Stimulated activated CD8-positive, alpha-beta memory T cell treated with anti-CD3 and anti-CD28 coated beads, Interleukin-15, amount 100 ng/mL, for 48 hours (primary cell): ENCODE measurements around the gene SEC63.
"Not testable (repeated sequence)": the region's sequence is repeated elsewhere in the genome, so short reads cannot be mapped to it uniquely, and the experiment has no call there.

Source experiments
- DNase-seq, 2 donors: peaks; one replicate each; pipeline ENCODE4 v3.0.0-alpha.2; 2020; ENCODE audit warnings: low read depth in 2 of 2

The SEC63 gene

DNA sequence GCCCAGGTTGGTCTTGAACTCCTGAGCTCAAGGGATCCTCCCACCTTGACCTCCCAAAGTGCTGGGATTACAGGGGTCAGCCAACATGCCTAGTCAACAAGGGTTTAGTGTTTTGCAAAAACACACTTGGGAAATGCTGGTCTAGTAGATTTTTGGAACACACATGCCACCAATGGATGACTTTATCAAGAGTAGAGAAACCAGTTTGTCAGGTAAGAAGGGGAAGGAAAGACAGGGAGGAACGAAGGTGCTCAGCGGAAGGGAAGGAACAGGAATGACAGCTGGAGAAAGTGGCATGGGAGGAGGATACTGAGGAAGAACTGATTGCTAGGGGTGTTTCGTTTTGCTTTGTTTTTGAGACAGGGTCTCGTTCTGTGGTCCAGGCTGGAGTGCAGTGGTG, 15.6 kb upstream of the SEC63 start:
- no peak for DNase-seq

DNA sequence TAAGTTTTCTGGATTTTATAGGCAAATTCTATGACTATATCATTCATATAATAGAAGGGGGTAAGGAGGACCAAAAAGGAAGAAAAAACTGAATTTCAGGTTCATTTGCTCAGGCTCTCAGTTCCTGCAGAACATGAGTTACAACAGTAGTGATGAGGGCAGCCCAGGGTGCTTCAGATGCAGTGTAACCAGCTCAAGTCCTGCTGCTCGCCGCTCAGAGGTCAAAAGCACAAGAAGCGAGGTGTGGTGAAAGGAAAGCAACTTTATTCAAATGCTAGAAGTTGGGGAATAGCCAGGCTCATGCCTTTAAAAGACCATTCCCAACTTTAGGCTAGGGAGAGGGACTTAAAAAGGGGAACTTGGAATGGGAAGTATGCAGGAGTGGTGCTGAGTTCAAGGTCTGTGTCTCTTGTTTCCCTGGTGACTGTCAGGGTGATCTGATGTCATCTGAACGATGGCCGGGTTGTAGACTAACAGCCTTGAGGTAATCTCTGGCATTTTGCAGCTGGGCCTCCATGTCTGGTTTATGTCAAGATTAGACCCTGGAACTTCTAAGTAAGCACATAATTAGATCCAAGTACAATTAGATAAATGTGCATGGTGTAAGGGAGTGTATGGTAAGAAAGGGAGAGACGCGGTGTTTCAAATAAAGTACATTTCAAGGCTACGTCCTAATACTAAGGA, 14.5 kb upstream of the SEC63 start:
- DNase-seq: no peak

- no peak for DNase-seq
Observed at GRCh38 chr6:107971181-107971580, 13.2 kb upstream of the SEC63 start.

DNA sequence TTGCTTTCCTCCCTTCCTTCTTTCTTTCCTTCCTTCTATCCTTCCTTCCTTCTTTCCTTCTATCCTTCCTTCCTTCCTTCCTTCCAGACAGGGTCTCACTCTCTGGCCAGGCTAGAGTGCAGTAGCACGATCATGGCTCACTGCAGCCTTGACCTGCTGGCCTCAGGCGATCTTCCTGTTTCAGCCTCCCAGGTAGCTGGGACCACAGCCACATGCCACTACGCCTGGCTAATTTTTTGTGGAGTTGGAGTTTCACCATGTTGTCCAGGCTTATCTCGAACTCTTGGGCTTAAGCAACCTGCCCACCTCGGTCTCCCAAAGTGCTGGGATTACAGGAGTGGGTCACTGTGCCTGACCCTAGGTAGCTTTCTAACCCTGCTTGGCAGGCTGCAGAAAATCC, 12.2 kb upstream of the SEC63 start:
- DNase-seq: no peak

GRCh38 chr6:107968081-107968480, 10.1 kb upstream of the SEC63 start:
- DNase-seq: no peak

DNA sequence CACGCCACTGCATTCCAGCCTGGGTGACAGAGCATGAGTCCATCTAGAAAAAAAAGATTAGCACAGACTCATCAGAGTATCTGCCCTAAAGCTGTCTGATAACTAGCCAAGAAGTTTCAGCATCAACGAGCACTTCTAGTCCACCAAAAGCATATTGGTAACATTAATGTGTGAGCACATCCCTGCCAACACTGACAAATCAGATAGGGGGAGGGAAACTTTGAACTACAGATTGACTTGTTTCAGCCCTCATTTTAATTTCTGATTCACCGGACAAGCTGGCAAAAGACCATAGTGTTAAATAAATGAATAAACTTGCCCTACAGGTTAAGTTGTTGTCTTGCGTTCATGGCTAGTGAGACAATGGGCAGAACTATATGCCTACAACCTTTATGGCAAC, 7.7 kb upstream of the SEC63 start:
- DNase-seq: no peak

- DNase-seq: no peak
Observed at GRCh38 chr6:107962723-107963122, 4.7 kb upstream of the SEC63 start.

GRCh38 chr6:107959392-107959791, 1.4 kb upstream of the SEC63 start:
- DNase-seq: no peak

GRCh38 chr6:107958689-107959362, 818 bp upstream of the SEC63 start:
- DNase-seq: not testable (repeated sequence)

DNA sequence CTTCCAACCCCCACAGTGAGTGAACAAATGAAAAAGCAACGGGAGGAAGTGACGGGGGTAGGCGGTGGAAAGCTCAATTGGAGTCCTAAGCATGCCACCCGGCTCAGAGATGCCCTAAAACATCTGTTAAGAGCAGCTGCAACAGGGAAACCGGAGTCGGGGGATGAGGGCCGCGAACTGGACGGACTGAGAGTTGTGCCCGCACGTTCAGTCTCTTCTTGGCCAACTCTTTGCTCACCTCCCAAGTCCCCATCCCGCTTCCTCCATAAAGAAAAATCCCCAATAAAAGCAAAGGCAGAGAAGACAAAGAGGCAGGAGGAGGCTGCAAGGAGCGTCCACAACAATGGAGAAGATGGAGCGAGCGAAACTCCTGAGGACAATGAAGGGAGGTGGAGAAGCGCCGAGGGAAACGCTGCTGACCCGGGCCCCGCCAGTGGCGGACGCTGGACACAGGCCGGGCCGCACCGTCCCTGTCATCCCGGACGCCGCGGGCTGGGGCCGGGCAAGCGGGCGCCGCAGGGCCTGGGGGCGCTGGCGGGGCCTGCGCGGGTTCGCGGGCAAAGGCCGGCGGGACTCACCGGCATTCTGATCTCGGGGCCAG, 600 bp downstream of the SEC63 start:
- DNase-seq: peak; percentile 28 to 40

DNA sequence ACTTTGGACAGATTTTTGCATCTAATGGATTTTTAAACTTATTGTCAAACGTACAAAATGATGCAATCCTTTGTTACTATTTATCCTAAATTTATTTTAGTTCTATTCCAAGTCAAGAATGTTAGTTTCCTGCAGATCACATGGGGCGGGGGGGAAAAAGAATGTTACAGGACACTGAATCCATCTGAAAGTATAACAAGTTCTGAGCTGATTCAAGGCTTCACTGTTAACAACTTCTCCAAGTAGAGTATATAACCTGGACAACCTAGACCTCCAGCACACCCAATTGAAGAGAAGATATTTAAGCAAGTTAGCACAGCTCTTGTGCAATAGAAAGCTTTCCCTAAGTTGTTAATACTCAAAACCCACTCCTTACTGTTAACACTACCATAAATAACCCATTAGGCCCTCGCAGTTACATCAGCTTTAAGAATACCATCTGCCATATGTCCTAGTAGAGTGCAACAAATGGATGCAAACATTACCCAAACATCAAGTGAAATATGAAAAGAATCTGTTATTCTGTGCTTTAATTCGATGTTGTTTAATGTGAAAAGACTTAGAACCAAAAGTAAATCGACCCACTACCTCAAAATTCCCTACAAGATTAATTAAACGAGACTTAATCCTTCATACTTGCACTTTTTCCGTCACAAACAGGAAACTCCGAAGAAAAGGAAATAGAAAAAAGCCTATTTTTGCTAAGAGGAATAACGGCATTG, 1.3 kb downstream of the SEC63 start:
- DNase-seq: no peak

- DNase-seq: no peak
Observed at GRCh38 chr6:107956181-107956580, 1.8 kb downstream of the SEC63 start.

- not testable (repeated sequence) for DNase-seq
Observed at GRCh38 chr6:107953858-107954414, 4.1 kb downstream of the SEC63 start.

- no peak for DNase-seq
Observed at GRCh38 chr6:107943626-107944439, 14.2 kb downstream of the SEC63 start.

DNA sequence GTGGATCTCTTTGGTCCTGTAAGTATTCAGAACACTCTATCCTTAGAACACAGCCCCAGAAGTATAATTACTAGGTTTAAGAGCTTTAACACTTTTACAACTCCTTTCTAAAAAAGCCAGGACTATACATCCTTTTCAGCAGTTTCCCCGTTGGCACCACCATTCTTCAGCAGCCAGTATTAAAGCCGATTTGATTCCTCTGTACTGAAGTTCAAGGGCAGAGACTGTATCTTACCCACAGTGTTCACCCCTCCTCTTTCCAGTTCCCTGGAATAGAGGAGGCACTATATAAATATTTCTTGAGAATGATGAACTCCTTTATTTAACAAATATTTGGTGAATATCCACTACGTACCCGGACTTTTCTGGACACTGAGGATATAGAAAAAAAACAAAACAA, 15.9 kb downstream of the SEC63 start:
- no peak for DNase-seq

DNA sequence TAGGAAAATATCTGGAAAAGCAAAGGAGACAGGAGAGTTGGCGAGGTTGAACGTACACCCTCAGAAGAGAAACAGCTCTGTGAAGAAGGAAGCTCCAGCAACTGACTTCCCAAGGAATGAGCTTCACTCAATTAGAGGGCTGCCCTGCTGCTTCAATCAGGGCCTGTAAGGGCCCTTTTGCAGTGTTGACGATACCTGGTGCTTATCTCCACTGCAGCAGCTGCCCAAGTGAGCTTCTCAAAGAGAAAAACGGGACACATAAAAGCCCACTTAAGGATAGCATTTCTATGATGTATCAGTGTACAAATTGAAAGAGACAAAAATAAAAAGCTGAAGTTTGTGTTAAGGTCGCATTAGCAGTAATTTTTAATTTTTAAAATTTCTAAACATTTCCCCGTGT, 16.4 kb downstream of the SEC63 start:
- no peak for DNase-seq

DNA sequence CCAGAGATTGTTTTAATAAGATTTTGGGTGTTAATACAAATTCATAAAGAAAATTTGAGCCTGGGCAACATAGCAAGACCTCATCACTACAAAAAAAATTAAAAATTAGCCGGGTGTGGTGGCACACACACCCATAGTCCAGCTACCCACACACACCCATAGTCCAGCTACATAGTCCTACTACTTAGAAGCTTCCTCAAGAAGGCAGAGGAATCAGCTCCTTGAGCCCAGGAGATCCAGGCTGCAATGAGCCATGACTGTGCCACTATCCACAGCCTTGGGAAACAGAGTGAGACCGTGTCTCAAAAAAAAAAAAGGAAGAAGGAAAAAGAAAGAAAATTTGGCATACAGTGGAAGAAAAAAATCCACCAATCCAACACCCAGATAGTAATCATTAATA, 16.8 kb downstream of the SEC63 start:
- no peak for DNase-seq

DNA sequence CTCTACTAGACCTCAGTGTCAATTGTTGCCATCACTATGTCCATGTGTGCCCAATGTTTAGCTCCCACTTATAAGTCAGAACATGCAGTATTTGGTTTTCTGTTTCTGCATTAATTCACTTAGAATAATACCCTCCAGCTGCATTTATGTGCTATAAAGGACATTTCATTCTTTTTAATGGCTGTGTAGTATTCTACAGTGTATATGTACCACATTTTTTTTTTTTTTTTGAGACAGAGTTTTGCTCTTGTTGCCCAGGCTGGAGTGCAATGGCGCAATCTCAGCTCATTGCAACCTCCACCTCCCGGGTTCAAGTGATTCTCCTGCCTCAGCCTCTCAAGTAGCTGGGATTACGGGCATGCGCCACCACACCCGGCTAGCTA, 21.1 kb downstream of the SEC63 start:
- not testable (repeated sequence) for DNase-seq

- DNase-seq: no peak
Observed at GRCh38 chr6:107936162-107936909, 21.7 kb downstream of the SEC63 start.

DNA sequence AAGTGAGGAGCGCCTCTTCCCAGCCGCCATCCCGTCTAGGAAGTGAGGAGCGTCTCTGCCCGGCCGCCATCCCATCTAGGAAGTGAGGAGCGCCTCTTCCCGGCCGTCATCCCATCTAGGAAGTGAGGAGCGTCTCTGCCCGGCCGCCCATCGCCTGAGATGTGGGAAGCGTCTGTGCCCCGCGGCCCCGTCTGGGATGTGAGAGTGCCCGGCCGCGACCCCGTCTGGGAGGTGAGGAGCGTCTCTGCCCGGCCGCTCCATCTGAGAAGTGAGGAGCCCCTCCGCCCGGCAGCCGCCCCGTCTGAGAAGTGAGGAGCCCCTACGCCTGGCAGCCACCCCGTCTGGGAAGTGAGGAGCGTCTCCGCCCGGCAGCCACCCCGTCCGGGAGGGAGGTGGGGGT, 23.8 kb downstream of the SEC63 start:
- DNase-seq: not testable (repeated sequence)

DNA sequence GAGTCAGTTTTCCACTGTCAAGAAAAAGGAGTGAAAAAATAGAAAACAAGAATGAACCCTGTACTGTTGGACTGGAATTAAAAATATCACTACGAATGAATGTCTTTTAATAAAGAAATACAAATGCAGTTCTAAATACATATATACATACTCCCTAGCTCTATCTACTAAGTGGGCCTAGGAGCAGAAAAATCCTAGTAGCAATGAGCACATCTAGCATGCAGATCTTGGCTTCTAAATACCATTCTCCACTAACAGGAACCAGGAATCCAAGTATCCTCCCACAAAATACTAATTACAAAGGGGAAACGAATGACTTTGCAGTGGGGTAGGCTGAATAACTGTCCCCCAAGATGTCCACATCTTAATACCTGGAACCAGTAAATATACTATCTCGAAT, 25.4 kb downstream of the SEC63 start:
- no peak for DNase-seq
